Measurements from ENCODE around the gene KNTC1. TPM values are rescaled to one million over a fixed set of nuclear protein-coding genes. Genes with fewer than 3 reads are reported as not detected.
"Not testable (repeated sequence)": the region's sequence is repeated elsewhere in the genome, so short reads cannot be mapped to it uniquely, and the experiment has no call there.

Gene KNTC1, protein sequence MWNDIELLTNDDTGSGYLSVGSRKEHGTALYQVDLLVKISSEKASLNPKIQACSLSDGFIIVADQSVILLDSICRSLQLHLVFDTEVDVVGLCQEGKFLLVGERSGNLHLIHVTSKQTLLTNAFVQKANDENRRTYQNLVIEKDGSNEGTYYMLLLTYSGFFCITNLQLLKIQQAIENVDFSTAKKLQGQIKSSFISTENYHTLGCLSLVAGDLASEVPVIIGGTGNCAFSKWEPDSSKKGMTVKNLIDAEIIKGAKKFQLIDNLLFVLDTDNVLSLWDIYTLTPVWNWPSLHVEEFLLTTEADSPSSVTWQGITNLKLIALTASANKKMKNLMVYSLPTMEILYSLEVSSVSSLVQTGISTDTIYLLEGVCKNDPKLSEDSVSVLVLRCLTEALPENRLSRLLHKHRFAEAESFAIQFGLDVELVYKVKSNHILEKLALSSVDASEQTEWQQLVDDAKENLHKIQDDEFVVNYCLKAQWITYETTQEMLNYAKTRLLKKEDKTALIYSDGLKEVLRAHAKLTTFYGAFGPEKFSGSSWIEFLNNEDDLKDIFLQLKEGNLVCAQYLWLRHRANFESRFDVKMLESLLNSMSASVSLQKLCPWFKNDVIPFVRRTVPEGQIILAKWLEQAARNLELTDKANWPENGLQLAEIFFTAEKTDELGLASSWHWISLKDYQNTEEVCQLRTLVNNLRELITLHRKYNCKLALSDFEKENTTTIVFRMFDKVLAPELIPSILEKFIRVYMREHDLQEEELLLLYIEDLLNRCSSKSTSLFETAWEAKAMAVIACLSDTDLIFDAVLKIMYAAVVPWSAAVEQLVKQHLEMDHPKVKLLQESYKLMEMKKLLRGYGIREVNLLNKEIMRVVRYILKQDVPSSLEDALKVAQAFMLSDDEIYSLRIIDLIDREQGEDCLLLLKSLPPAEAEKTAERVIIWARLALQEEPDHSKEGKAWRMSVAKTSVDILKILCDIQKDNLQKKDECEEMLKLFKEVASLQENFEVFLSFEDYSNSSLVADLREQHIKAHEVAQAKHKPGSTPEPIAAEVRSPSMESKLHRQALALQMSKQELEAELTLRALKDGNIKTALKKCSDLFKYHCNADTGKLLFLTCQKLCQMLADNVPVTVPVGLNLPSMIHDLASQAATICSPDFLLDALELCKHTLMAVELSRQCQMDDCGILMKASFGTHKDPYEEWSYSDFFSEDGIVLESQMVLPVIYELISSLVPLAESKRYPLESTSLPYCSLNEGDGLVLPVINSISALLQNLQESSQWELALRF (N-terminal part only)
- 74.4 TPM for polyA plus RNA-seq (2013, experiment 1 of 2)
- polyA plus RNA-seq (2013, experiment 2 of 2) = 79.7 TPM

- DNase-seq = peak; percentile 100
- Histone ChIP-seq H4K8ac (ENCODE audit: low read depth, low read length) (peak within 1 kb of the TSS; percentile 100), H3K4ac (ENCODE audit: low read depth, low read length) (peak within 1 kb of the TSS; percentile 78), H3K18ac (ENCODE audit: low read length) (peak within 1 kb of the TSS; percentile 89), H3K23ac (ENCODE audit: low read length) (peak within 1 kb of the TSS; percentile 94), H3K56ac (ENCODE audit: low read length) (peak within 1 kb of the TSS; percentile 96), H4K5ac (ENCODE audit: low read length) (peak within 1 kb of the TSS; percentile 84), H3K79me1 (ENCODE audit: low read length) (peaks cover 4% of the 10 kb centered on the region), H2AK5ac (ENCODE audit: low read length) (peak within 1 kb of the TSS; percentile 72), H2BK15ac (replicated peaks; ENCODE audit: low read depth) (no peak within 1 kb of the TSS), H2BK5ac (ENCODE audit: low read length) (peak within 1 kb of the TSS; percentile 79), H2BK120ac (ENCODE audit: low read depth, low read length) (no peak within 1 kb of the TSS), H3K4me3 (ENCODE audit: low read length) (peak within 1 kb of the TSS; percentile 99), H3K79me2 (ENCODE audit: control insufficient read depth, insufficient read depth, low read length) (peaks cover 68% of the 10 kb centered on the region), H3K27ac (ENCODE audit: low read depth, low read length) (peak within 1 kb of the TSS; percentile 88), H3K36me3 (ENCODE audit: control insufficient read depth, insufficient read depth, low read length) (no peaks in the 10 kb centered on the region), H3K27me3 (ENCODE audit: insufficient read depth, low read length, poor library complexity) (no peaks in the 10 kb centered on the region), H3K4me1 (ENCODE audit: control insufficient read depth, low read depth, low read length) (no peaks in the 10 kb centered on the region), H3K4me2 (ENCODE audit: low read length) (peak within 1 kb of the TSS; percentile 73), H3K9ac (ENCODE audit: low read length) (peak within 1 kb of the TSS; percentile 99)
- WGBS (ENCODE audit: extremely low coverage, insufficient coverage, low lambda C conversion rate) = no CpG with 5 or more reads among the region's 51 CpGs
These were observed at the start of gene KNTC1, which contains the start of gene RSRC2 for GRCh38 chr12:122526683-122527477. Gene KNTC1, plus strand, starts transcription at chr12:122527249. Its CDS starts 2,815 bp downstream, at chr12:122530064. Gene RSRC2, minus strand, starts transcription at chr12:122526936. Its CDS starts 83 bp downstream, at chr12:122526853.

GRCh38 chr12:122480753-122481152, 46.3 kb upstream of the KNTC1 start:
- DNase-seq = no peak
- H3K56ac ChIP-seq (ENCODE audit: low read length) = no peak overlapping the region
- H4K8ac ChIP-seq (ENCODE audit: low read depth, low read length) = no peak overlapping the region
- no peak overlapping the region for H3K18ac ChIP-seq (ENCODE audit: low read length)
- no peak overlapping the region for H3K9ac ChIP-seq (ENCODE audit: low read length)
- no peak overlapping the region for H3K27ac ChIP-seq (ENCODE audit: low read depth, low read length)
- no peaks in the 10 kb centered on the region for H3K79me2 ChIP-seq (ENCODE audit: control insufficient read depth, insufficient read depth, low read length)
- no peak overlapping the region for H4K5ac ChIP-seq (ENCODE audit: low read length)
- H3K23ac ChIP-seq (ENCODE audit: low read length) = no peak overlapping the region
- no CpG with 5 or more reads among the region's 8 CpGs for WGBS (ENCODE audit: extremely low coverage, insufficient coverage, low lambda C conversion rate)
- no peaks in the 10 kb centered on the region for H3K4me1 ChIP-seq (ENCODE audit: control insufficient read depth, low read depth, low read length)
- H2BK120ac ChIP-seq (ENCODE audit: low read depth, low read length) = no peak overlapping the region
- no peak overlapping the region for H2AK5ac ChIP-seq (ENCODE audit: low read length)
- H2BK5ac ChIP-seq (ENCODE audit: low read length) = no peak overlapping the region
- H3K4me3 ChIP-seq (ENCODE audit: low read length) = no peak overlapping the region
- H2BK15ac ChIP-seq (replicated peaks; ENCODE audit: low read depth) = no peak overlapping the region
- peaks cover 1% of the 10 kb centered on the region for H3K79me1 ChIP-seq (ENCODE audit: low read length)
- H3K36me3 ChIP-seq (ENCODE audit: control insufficient read depth, insufficient read depth, low read length) = peaks cover 12% of the 10 kb centered on the region
- H3K4me2 ChIP-seq (ENCODE audit: low read length) = no peak overlapping the region
- H3K27me3 ChIP-seq (ENCODE audit: insufficient read depth, low read length, poor library complexity) = no peaks in the 10 kb centered on the region
- H3K4ac ChIP-seq (ENCODE audit: low read depth, low read length) = no peak overlapping the region

DNA sequence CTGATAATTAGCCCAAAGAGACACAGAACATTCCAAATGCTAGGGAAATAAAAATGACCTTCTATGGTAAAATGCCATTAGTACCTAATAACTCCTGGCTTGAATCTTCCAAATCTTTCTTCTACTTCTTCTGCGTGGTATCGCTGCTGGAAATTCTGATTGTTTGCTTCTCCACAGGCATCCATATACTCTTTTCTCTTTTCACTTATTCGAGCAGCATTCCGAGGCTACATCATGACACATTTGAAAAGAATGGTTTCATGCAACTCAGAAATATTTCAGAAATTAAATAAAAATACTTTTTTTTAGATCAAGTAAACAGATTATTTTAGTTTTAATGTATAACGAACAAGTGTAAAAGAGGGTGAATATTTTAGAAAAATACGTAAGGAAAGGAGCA, 45.2 kb upstream of the KNTC1 start:
- H3K4me3 ChIP-seq (ENCODE audit: low read length) = no peak overlapping the region
- no peak overlapping the region for H2BK5ac ChIP-seq (ENCODE audit: low read length)
- no peak overlapping the region for H2BK120ac ChIP-seq (ENCODE audit: low read depth, low read length)
- H3K36me3 ChIP-seq (ENCODE audit: control insufficient read depth, insufficient read depth, low read length) = peaks cover 13% of the 10 kb centered on the region
- H3K4me2 ChIP-seq (ENCODE audit: low read length) = no peak overlapping the region
- WGBS (ENCODE audit: extremely low coverage, insufficient coverage, low lambda C conversion rate) = 100% methylated on average over 2 of the region's 6 CpGs
- no peak for DNase-seq
- no peak overlapping the region for H3K56ac ChIP-seq (ENCODE audit: low read length)
- peaks cover 1% of the 10 kb centered on the region for H3K79me1 ChIP-seq (ENCODE audit: low read length)
- H3K79me2 ChIP-seq (ENCODE audit: control insufficient read depth, insufficient read depth, low read length) = no peaks in the 10 kb centered on the region
- no peak overlapping the region for H3K18ac ChIP-seq (ENCODE audit: low read length)
- H3K9ac ChIP-seq (ENCODE audit: low read length) = no peak overlapping the region
- H2AK5ac ChIP-seq (ENCODE audit: low read length) = no peak overlapping the region
- no peak overlapping the region for H3K27ac ChIP-seq (ENCODE audit: low read depth, low read length)
- no peaks in the 10 kb centered on the region for H3K4me1 ChIP-seq (ENCODE audit: control insufficient read depth, low read depth, low read length)
- no peak overlapping the region for H4K5ac ChIP-seq (ENCODE audit: low read length)
- no peak overlapping the region for H3K4ac ChIP-seq (ENCODE audit: low read depth, low read length)
- H2BK15ac ChIP-seq (replicated peaks; ENCODE audit: low read depth) = no peak overlapping the region
- no peak overlapping the region for H4K8ac ChIP-seq (ENCODE audit: low read depth, low read length)
- H3K23ac ChIP-seq (ENCODE audit: low read length) = no peak overlapping the region
- H3K27me3 ChIP-seq (ENCODE audit: insufficient read depth, low read length, poor library complexity) = no peaks in the 10 kb centered on the region

- Histone ChIP-seq H3K23ac (ENCODE audit: low read length) (no peak overlapping the region), H3K4me1 (ENCODE audit: control insufficient read depth, low read depth, low read length) (no peaks in the 10 kb centered on the region), H2BK15ac (replicated peaks; ENCODE audit: low read depth) (no peak overlapping the region), H4K5ac (ENCODE audit: low read length) (no peak overlapping the region), H3K4me3 (ENCODE audit: low read length) (no peak overlapping the region), H3K9ac (ENCODE audit: low read length) (no peak overlapping the region), H2BK120ac (ENCODE audit: low read depth, low read length) (no peak overlapping the region), H3K4me2 (ENCODE audit: low read length) (no peak overlapping the region), H3K4ac (ENCODE audit: low read depth, low read length) (no peak overlapping the region), H3K79me1 (ENCODE audit: low read length) (peaks cover 1% of the 10 kb centered on the region), H3K18ac (ENCODE audit: low read length) (no peak overlapping the region), H3K56ac (ENCODE audit: low read length) (no peak overlapping the region), H3K79me2 (ENCODE audit: control insufficient read depth, insufficient read depth, low read length) (no peaks in the 10 kb centered on the region), H3K27me3 (ENCODE audit: insufficient read depth, low read length, poor library complexity) (no peaks in the 10 kb centered on the region), H3K27ac (ENCODE audit: low read depth, low read length) (no peak overlapping the region), H2AK5ac (ENCODE audit: low read length) (no peak overlapping the region), H4K8ac (ENCODE audit: low read depth, low read length) (no peak overlapping the region), H3K36me3 (ENCODE audit: control insufficient read depth, insufficient read depth, low read length) (peaks cover 9% of the 10 kb centered on the region), H2BK5ac (ENCODE audit: low read length) (no peak overlapping the region)
- WGBS (ENCODE audit: extremely low coverage, insufficient coverage, low lambda C conversion rate) = 100% methylated on average over 1 of the region's 5 CpGs
- DNase-seq = no peak
These were observed 43.1 kb upstream of the KNTC1 start for GRCh38 chr12:122483969-122484368.

- not testable (repeated sequence) for H3K79me1 ChIP-seq (ENCODE audit: low read length); H3K36me3 ChIP-seq (ENCODE audit: control insufficient read depth, insufficient read depth, low read length)
These were observed 42.7 kb upstream of the KNTC1 start for GRCh38 chr12:122484385-122484784.

More at GRCh38 chr12:122484385-122484784, 42.7 kb upstream of the KNTC1 start:
- not testable (repeated sequence) for H3K56ac ChIP-seq (ENCODE audit: low read length); DNase-seq; H3K79me2 ChIP-seq (ENCODE audit: control insufficient read depth, insufficient read depth, low read length); H2AK5ac ChIP-seq (ENCODE audit: low read length); H3K18ac ChIP-seq (ENCODE audit: low read length); H3K9ac ChIP-seq (ENCODE audit: low read length); H3K4me2 ChIP-seq (ENCODE audit: low read length); H3K4me1 ChIP-seq (ENCODE audit: control insufficient read depth, low read depth, low read length); H2BK5ac ChIP-seq (ENCODE audit: low read length); H3K4ac ChIP-seq (ENCODE audit: low read depth, low read length); H2BK15ac ChIP-seq (replicated peaks; ENCODE audit: low read depth); H3K27me3 ChIP-seq (ENCODE audit: insufficient read depth, low read length, poor library complexity); H3K23ac ChIP-seq (ENCODE audit: low read length); H2BK120ac ChIP-seq (ENCODE audit: low read depth, low read length); H4K8ac ChIP-seq (ENCODE audit: low read depth, low read length); H3K4me3 ChIP-seq (ENCODE audit: low read length); H4K5ac ChIP-seq (ENCODE audit: low read length); H3K27ac ChIP-seq (ENCODE audit: low read depth, low read length)
- WGBS (ENCODE audit: extremely low coverage, insufficient coverage, low lambda C conversion rate) = no CpG with 5 or more reads among the region's 1 CpG
